ENCODE data around the gene ELP5.
A peak's percentile ranks its signal among the peaks of the same experiment; 100 is the strongest.

ELP5 gene

GRCh38 chr17:7284911-7285310, 32.9 kb downstream of the ELP5 start:
- Histone ChIP-seq H3K27ac (ENCODE audit: low read length) (no peak overlapping the region), H3K9ac (ENCODE audit: low read length) (no peak overlapping the region), H3K4me1 (ENCODE audit: control insufficient read depth, low read depth, low read length) (peaks cover 8% of the 10 kb centered on the region), H3K4me3 (ENCODE audit: low read length) (no peak overlapping the region), H3K9me3 (ENCODE audit: control insufficient read depth, low read depth, low read length) (no peaks in the 10 kb centered on the region), H3K36me3 (ENCODE audit: control insufficient read depth, low read depth, low read length) (peaks cover 3% of the 10 kb centered on the region), H3K27me3 (ENCODE audit: control insufficient read depth, insufficient read depth, low read length) (peaks cover 13% of the 10 kb centered on the region)

- Histone ChIP-seq H3K9me3 (ENCODE audit: control insufficient read depth, low read depth, low read length) (no peaks in the 10 kb centered on the region), H3K9ac (ENCODE audit: low read length) (no peak overlapping the region), H3K4me3 (ENCODE audit: low read length) (no peak overlapping the region), H3K27ac (ENCODE audit: low read length) (no peak overlapping the region), H3K36me3 (ENCODE audit: control insufficient read depth, low read depth, low read length) (peaks cover 3% of the 10 kb centered on the region), H3K27me3 (ENCODE audit: control insufficient read depth, insufficient read depth, low read length) (peaks cover 13% of the 10 kb centered on the region), H3K4me1 (ENCODE audit: control insufficient read depth, low read depth, low read length) (peaks cover 3% of the 10 kb centered on the region)
Measured at GRCh38 chr17:7285679-7286078, 33.7 kb downstream of the ELP5 start.

- Histone ChIP-seq H3K36me3 (ENCODE audit: control insufficient read depth, low read depth, low read length) (peaks cover 3% of the 10 kb centered on the region), H3K27ac (ENCODE audit: low read length) (no peak overlapping the region), H3K4me1 (ENCODE audit: control insufficient read depth, low read depth, low read length) (no peaks in the 10 kb centered on the region), H3K9ac (ENCODE audit: low read length) (no peak overlapping the region), H3K27me3 (ENCODE audit: control insufficient read depth, insufficient read depth, low read length) (peaks cover 22% of the 10 kb centered on the region), H3K4me3 (ENCODE audit: low read length) (no peak overlapping the region), H3K9me3 (ENCODE audit: control insufficient read depth, low read depth, low read length) (no peaks in the 10 kb centered on the region)
Measured at GRCh38 chr17:7289256-7290032, 37.4 kb downstream of the ELP5 start.

DNA sequence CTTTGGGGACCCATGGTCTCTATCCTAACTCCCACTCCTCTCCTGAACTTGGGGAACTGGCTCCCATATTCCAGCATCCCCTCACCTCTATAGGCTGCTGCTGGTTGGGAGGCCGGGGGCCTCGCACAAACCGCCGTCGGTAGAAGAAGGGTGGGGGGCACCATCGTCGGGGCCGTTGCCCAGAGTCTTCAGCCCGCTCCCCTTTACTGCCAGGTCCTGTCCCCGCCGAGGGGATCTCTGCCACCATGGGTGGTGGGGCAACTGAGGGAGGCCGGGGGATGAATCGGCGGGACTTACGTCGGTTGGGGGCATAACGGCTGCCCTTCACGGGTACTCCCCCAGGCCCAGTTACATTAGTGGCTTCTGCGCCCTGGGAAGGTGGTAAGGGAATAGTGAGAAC, 38.2 kb downstream of the ELP5 start:
- Histone ChIP-seq H3K4me3 (ENCODE audit: low read length) (no peak overlapping the region), H3K9ac (ENCODE audit: low read length) (no peak overlapping the region), H3K36me3 (ENCODE audit: control insufficient read depth, low read depth, low read length) (peaks cover under 1% of the 10 kb centered on the region), H3K27ac (ENCODE audit: low read length) (no peak overlapping the region), H3K27me3 (ENCODE audit: control insufficient read depth, insufficient read depth, low read length) (peaks cover 26% of the 10 kb centered on the region), H3K4me1 (ENCODE audit: control insufficient read depth, low read depth, low read length) (no peaks in the 10 kb centered on the region), H3K9me3 (ENCODE audit: control insufficient read depth, low read depth, low read length) (no peaks in the 10 kb centered on the region)

DNA sequence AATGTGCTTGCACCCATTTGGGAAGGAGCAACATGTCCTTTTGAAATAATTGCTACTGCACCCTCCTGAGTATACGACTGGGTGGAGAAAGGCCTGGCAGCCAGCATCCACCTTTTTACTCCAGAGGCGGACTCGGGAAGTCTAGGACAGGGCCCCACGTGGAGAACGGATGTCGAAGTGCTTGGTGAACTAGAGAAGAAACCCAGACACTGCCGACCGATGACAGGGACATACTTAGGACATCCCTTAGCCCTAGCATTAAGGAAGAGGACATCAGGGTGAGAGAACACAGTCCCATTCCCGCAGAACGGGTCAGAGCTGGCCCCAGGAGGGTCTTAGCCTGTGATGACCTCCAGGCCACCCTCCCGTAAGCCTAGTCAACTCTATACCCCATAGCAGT, 38.7 kb downstream of the ELP5 start:
- Histone ChIP-seq H3K27me3 (ENCODE audit: control insufficient read depth, insufficient read depth, low read length) (peaks cover 31% of the 10 kb centered on the region), H3K27ac (ENCODE audit: low read length) (no peak overlapping the region), H3K4me1 (ENCODE audit: control insufficient read depth, low read depth, low read length) (no peaks in the 10 kb centered on the region), H3K9me3 (ENCODE audit: control insufficient read depth, low read depth, low read length) (no peaks in the 10 kb centered on the region), H3K36me3 (ENCODE audit: control insufficient read depth, low read depth, low read length) (no peaks in the 10 kb centered on the region), H3K9ac (ENCODE audit: low read length) (no peak overlapping the region), H3K4me3 (ENCODE audit: low read length) (no peak overlapping the region)

- Histone ChIP-seq H3K4me3 (ENCODE audit: low read length) (no peak overlapping the region), H3K27me3 (ENCODE audit: control insufficient read depth, insufficient read depth, low read length) (peaks cover 46% of the 10 kb centered on the region), H3K4me1 (ENCODE audit: control insufficient read depth, low read depth, low read length) (peaks cover 7% of the 10 kb centered on the region), H3K27ac (ENCODE audit: low read length) (no peak overlapping the region), H3K9me3 (ENCODE audit: control insufficient read depth, low read depth, low read length) (no peaks in the 10 kb centered on the region), H3K36me3 (ENCODE audit: control insufficient read depth, low read depth, low read length) (no peaks in the 10 kb centered on the region), H3K9ac (ENCODE audit: low read length) (no peak overlapping the region)
Measured at GRCh38 chr17:7292194-7292593, 40.2 kb downstream of the ELP5 start.

GRCh38 chr17:7292729-7293128, 40.7 kb downstream of the ELP5 start:
- Histone ChIP-seq H3K27ac (ENCODE audit: low read length) (no peak overlapping the region), H3K4me1 (ENCODE audit: control insufficient read depth, low read depth, low read length) (peaks cover 7% of the 10 kb centered on the region), H3K36me3 (ENCODE audit: control insufficient read depth, low read depth, low read length) (no peaks in the 10 kb centered on the region), H3K4me3 (ENCODE audit: low read length) (no peak overlapping the region), H3K27me3 (ENCODE audit: control insufficient read depth, insufficient read depth, low read length) (peaks cover 47% of the 10 kb centered on the region), H3K9ac (ENCODE audit: low read length) (no peak overlapping the region), H3K9me3 (ENCODE audit: control insufficient read depth, low read depth, low read length) (no peaks in the 10 kb centered on the region)

DNA sequence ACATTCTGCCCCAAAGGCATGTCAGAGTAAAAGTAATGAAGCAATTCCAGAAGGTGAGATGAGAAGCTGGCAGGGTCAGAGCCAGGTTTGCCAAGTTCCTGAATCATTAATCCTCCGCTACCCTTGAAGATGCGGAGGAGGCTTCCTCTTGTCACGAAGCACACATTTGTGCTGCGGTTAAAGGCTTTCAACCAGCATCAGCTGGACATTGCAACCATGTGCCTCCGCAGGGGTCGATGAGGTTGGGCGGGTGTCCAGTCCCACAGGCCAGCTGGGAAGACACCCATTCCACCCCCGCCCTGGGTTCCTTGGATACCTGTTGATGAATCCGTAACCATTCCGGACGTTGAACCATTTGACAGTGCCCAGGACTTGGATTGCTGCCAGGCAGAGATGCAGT, 41.1 kb downstream of the ELP5 start:
- no peaks in the 10 kb centered on the region for H3K9me3 ChIP-seq (ENCODE audit: control insufficient read depth, low read depth, low read length)
- H3K27me3 ChIP-seq (ENCODE audit: control insufficient read depth, insufficient read depth, low read length) = peaks cover 47% of the 10 kb centered on the region
- peak overlapping the region; percentile 35 for H3K4me3 ChIP-seq (ENCODE audit: low read length)
- no peak overlapping the region for H3K27ac ChIP-seq (ENCODE audit: low read length)
- H3K4me1 ChIP-seq (ENCODE audit: control insufficient read depth, low read depth, low read length) = peaks cover 7% of the 10 kb centered on the region
- no peaks in the 10 kb centered on the region for H3K36me3 ChIP-seq (ENCODE audit: control insufficient read depth, low read depth, low read length)
- no peak overlapping the region for H3K9ac ChIP-seq (ENCODE audit: low read length)

GRCh38 chr17:7293816-7294613, 42.0 kb downstream of the ELP5 start:
- H3K9me3 ChIP-seq (ENCODE audit: control insufficient read depth, low read depth, low read length) = no peaks in the 10 kb centered on the region
- H3K27me3 ChIP-seq (ENCODE audit: control insufficient read depth, insufficient read depth, low read length) = peaks cover 47% of the 10 kb centered on the region
- H3K36me3 ChIP-seq (ENCODE audit: control insufficient read depth, low read depth, low read length) = no peaks in the 10 kb centered on the region
- no peak overlapping the region for H3K9ac ChIP-seq (ENCODE audit: low read length)
- peaks cover 7% of the 10 kb centered on the region for H3K4me1 ChIP-seq (ENCODE audit: control insufficient read depth, low read depth, low read length)
- H3K4me3 ChIP-seq (ENCODE audit: low read length) = peak overlapping the region; percentile 35
- H3K27ac ChIP-seq (ENCODE audit: low read length) = no peak overlapping the region

DNA sequence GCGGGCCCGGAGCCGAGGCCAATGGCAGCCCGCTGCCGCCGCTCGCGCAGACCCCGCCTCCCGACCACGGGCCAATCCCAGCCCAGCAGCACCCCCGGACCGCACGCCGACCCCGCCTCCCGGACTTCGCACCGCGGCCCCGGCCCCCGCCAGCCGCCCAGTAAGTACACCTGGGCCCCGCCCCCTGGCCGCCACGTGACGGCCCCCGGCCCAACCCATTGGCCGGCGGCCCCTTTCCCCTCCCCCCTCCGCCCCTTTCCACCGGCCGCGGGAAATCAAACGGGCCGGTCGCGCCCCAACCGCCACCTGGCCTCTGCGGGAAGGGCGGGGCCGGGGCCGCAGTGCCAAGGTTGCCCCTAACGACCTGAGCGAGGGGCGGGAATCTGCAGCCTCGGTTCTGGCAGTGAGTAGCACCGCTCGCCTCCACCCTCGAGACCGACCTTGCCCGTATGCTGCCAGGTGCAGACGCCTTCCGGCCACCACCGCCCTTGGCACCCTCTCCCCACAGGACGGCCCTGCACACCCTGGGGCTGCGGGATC, 42.7 kb downstream of the ELP5 start, which contains the start of gene YBX2:
Gene YBX2 (minus strand): TSS at position 26 of the 540 bp plus-strand sequence. CDS start 139 bp downstream, outside the sequence.
- Histone ChIP-seq H3K27me3 (ENCODE audit: control insufficient read depth, insufficient read depth, low read length) (peaks cover 47% of the 10 kb centered on the region), H3K9ac (ENCODE audit: low read length) (no peak within 1 kb of the TSS), H3K36me3 (ENCODE audit: control insufficient read depth, low read depth, low read length) (no peaks in the 10 kb centered on the region), H3K27ac (ENCODE audit: low read length) (no peak within 1 kb of the TSS), H3K4me3 (ENCODE audit: low read length) (peak within 1 kb of the TSS; percentile 47), H3K9me3 (ENCODE audit: control insufficient read depth, low read depth, low read length) (no peaks in the 10 kb centered on the region), H3K4me1 (ENCODE audit: control insufficient read depth, low read depth, low read length) (peaks cover 7% of the 10 kb centered on the region)

GRCh38 chr17:7295230-7296180, 43.5 kb downstream of the ELP5 start:
- Histone ChIP-seq H3K9ac (ENCODE audit: low read length) (no peak overlapping the region), H3K36me3 (ENCODE audit: control insufficient read depth, low read depth, low read length) (no peaks in the 10 kb centered on the region), H3K27me3 (ENCODE audit: control insufficient read depth, insufficient read depth, low read length) (peaks cover 47% of the 10 kb centered on the region), H3K4me1 (ENCODE audit: control insufficient read depth, low read depth, low read length) (peaks cover 7% of the 10 kb centered on the region), H3K27ac (ENCODE audit: low read length) (no peak overlapping the region), H3K9me3 (ENCODE audit: control insufficient read depth, low read depth, low read length) (no peaks in the 10 kb centered on the region), H3K4me3 (ENCODE audit: low read length) (peak overlapping the region; percentile 47)

Measured in iPS-18a (cell line).